GM18505 (cell line): ENCODE measurements around the gene APOBEC3C.
A peak's percentile ranks its signal among the peaks of the same experiment; 100 is the strongest.
"Not testable (repeated sequence)": the region's sequence is repeated elsewhere in the genome, so short reads cannot be mapped to it uniquely, and the experiment has no call there.

ENCODE experiments used
- ATAC-seq: cut with Tn5 transposase; IDR thresholded peaks from one replicate; pipeline ENCODE4 v1.9.1; 2021; ENCODE audit not compliant: unreplicated experiment
- POLR2A ChIP-seq: IDR thresholded peaks from 4 replicates; pipeline ENCODE4 v1.6.1; 2011; ENCODE audit warnings: borderline replicate concordance; ENCODE audit not compliant: insufficient read depth, insufficient read length; ENCODE audit errors: extremely low read depth

APOBEC3C gene

GRCh38 chr22:38996105-38996504 is 18.0 kb upstream of the APOBEC3C start:
- TF ChIP-seq POLR2A: no peak
- no peak for ATAC-seq

DNA sequence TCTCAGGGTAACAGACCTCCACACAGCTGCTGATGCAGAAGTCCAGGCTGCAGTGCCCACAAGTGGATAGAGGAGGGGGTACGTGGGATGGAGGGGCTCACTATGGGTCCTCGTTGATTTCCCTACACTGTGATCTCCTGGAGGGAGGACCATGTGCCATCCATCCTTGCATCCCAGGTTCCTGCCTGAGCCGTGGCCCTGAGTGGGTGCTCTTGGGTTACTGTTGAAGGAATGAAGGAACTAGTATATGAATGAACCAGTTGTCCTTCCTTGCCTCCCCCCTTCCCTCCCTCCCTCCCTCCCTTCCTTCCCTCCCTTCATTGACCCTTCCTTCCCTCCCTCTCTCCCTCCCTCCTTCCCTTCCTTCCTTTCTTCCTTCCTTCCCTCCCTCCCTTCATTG is 16.5 kb upstream of the APOBEC3C start:
- ATAC-seq: no peak
- TF ChIP-seq POLR2A: no peak

GRCh38 chr22:39003165-39003638 is 10.9 kb upstream of the APOBEC3C start:
- ATAC-seq: no peak
- no peak for TF ChIP-seq POLR2A

GRCh38 chr22:39007177-39007576 is 6.9 kb upstream of the APOBEC3C start:
- no peak for ATAC-seq
- no peak for TF ChIP-seq POLR2A

GRCh38 chr22:39008271-39008850 is 5.7 kb upstream of the APOBEC3C start:
- not testable (repeated sequence) for ATAC-seq

DNA sequence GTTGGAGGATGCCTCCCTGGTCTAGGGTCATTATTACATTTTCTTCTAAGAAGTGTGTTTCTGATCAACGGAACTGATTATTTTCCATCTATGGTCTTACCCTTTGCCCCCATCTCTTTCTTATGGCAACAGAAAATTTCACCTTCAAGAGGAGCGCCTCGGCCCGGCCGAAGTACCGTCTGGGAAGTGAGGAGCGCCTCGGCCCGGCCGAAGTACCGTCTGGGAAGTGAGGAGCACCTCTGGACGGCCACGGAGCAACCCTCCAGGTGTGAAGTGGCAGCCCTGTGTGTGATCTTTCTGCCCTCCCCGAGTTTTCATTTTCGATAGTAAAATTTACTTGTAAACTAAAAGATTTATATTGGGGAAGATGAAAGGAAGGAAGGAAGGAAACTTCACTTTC is 3.1 kb upstream of the APOBEC3C start:
- ATAC-seq: no peak
- TF ChIP-seq POLR2A: no peak

GRCh38 chr22:39012533-39013511 is 1.2 kb upstream of the APOBEC3C start:
- no peak for TF ChIP-seq POLR2A
- ATAC-seq: no peak

- not testable (repeated sequence) for ATAC-seq
Observed at GRCh38 chr22:39013561-39013941, 506 bp upstream of the APOBEC3C start.

DNA sequence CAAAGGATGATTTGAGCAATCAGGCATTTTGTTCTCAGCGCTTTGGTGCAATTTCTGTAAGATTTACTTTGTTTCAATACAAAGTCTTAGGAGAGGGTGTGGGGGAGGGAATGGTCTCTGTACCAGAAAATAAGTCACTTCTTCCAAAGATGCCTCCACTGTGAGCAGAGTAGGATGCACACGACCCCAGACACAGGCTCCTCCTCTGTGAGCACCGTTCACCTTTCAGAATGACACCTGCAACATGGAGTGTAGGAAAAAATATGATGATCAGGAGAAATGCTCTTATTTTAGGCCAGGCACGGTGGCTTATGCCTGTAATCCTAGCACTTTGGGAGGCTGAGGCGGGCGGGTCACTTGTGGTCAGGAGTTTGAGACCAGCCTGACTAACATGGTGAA is 665 bp downstream of the APOBEC3C start:
- ATAC-seq: not testable (repeated sequence)

DNA sequence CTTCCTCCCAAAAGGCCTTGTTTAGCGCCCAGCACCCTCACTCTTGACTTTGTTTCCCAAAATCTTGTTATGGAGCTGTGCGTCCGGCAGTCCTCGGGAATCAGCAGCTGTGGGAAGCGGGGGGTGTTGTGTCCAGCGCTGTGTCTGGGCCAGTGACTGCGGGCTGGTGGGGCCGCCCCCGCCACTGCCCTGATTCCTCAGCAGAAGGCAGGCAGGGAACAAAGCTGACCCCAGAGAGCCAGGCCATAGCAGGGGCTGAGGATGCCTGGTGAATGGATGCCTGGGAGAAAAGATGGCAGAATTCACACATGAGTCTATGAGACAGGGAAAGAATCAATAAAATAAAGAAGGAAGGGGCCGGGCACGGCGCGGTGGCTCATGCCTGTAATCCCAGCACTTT is 2.5 kb downstream of the APOBEC3C start:
- ATAC-seq: no peak
- TF ChIP-seq POLR2A: no peak

DNA sequence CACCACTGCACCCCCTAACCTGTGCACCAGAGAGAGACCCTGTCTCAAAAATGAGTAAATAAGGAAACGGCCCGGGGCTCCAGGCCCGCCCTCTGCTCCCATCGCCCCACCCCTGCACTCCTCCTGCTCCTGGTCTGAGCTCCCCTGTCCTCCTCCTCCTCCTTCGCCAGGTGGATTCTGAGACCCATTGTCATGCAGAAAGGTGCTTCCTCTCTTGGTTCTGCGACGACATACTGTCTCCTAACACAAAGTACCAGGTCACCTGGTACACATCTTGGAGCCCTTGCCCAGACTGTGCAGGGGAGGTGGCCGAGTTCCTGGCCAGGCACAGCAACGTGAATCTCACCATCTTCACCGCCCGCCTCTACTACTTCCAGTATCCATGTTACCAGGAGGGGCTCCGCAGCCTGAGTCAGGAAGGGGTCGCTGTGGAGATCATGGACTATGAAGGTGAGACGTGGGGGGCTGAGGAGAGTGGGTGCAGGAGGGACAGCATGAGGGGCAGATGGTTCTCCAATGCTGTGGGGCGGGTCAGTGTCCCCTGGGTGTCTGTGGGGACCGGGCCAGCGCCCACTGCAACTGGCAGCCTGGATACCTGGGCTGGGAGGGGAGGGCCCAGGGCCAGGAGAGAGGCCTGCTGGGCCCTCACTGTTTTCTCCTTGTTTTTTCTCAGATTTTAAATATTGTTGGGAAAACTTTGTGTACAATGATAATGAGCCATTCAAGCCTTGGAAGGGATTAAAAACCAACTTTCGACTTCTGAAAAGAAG is 3.7 kb downstream of the APOBEC3C start:
- no peak for ATAC-seq

DNA sequence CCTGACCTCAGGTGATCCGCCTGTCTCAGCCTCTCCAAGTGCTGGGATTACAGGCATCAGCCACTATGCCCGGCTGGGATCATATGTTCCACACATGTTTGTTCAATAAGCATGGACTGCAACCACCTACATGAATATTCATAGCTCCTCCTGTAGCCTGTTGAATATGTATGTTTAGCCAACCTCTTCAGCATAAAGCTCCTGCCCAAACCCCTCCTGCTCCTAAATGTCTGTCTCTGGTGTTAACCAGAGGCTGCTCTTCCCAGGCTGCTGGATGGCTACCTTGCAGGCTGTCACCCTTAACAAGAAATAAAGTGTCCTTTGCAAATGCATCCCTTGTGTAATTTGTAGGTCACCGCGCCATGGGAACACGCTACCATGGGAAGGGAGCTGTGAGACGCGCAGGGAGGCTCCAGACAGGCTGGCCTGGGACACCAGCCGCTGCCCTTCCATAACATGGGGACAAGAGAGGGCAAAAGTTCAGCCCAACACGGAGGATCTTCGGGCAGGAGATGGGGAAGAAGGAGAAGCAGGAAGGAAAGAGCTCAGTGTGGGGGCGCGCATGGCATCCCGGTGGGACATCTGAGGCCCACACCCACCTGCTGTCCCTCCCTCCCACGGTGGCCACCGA is 6.1 kb downstream of the APOBEC3C start:
- TF ChIP-seq POLR2A: peak; percentile 20
- not testable (repeated sequence) for ATAC-seq

More for the DNA sequence above, 3.7 kb downstream of the APOBEC3C start:
- TF ChIP-seq POLR2A: no peak

- TF ChIP-seq POLR2A: no peak
- ATAC-seq: no peak
Observed at GRCh38 chr22:39021552-39022250, 7.6 kb downstream of the APOBEC3C start.
